ENCODE results near the gene GRID1.

GRCh38 chr10:86321568-86321967 lies 45.0 kb downstream of the GRID1 start:
- no peak for TF ChIP-seq SUZ12 (IDR thresholded peaks at IDR 0.05; ENCODE audit: extremely low read depth, insufficient read depth, insufficient read length)
- no peak for TF ChIP-seq ZNF274 (IDR thresholded peaks at IDR 0.05; ENCODE audit: low read depth, low read length)
- TF ChIP-seq YY1 (IDR thresholded peaks at IDR 0.05; ENCODE audit: insufficient read depth, insufficient read length) = no peak
